Kidney (tissue), 14 donors: ENCODE measurements around the gene AKAP7. TPM values are rescaled to one million over a fixed set of nuclear protein-coding genes. Genes with fewer than 3 reads are reported as not detected.

ENCODE experiments used
- DNase-seq, 5 donors: peaks; one replicate each; pipeline ENCODE4 v3.0.0-alpha.2; 2013 to 2020
- FAIRE-seq: peaks from 2 replicates; lab custom pipeline; 2012; peaks lifted over from hg19 to GRCh38; lab: Jason Lieb, UNC
- H3K27ac ChIP-seq, 2 donors: one replicate each; pipeline ENCODE4 v1.7.0; 2013; ENCODE audit warnings: low read depth in 2 of 2, low read length in 2 of 2, inconsistent platforms in 1 of 2
- H3K27me3 ChIP-seq: one replicate; pipeline ENCODE4 v1.7.1; 2013; ENCODE audit warnings: low read length, inconsistent platforms; ENCODE audit not compliant: control insufficient read depth, insufficient read depth
- H3K36me3 ChIP-seq, 3 donors: one replicate each; pipeline versions ENCODE4 v1.7.0 to v1.7.1; 2013; ENCODE audit warnings: low read length in 3 of 3, control low read depth in 1 of 3, inconsistent platforms in 1 of 3; ENCODE audit not compliant: insufficient read depth in 3 of 3, control insufficient read depth in 2 of 3
- H3K4me1 ChIP-seq, 3 donors: one replicate each; pipeline versions ENCODE4 v1.7.0 to v1.7.1; 2013; ENCODE audit warnings: low read length in 3 of 3, inconsistent platforms in 1 of 3, low read depth in 1 of 3; ENCODE audit not compliant: control insufficient read depth in 2 of 3, insufficient read depth in 2 of 3
- H3K4me3 ChIP-seq, 3 donors: one replicate each; pipeline versions ENCODE4 v1.7.0 to v1.8.1; 2013; ENCODE audit warnings: low read length in 3 of 3, control low read depth in 1 of 3, inconsistent platforms in 1 of 3
- H3K9ac ChIP-seq, 3 donors: one replicate each; pipeline versions ENCODE4 v1.7.0 to v1.7.1; 2013; ENCODE audit warnings: low read length in 3 of 3, control low read depth in 1 of 3, inconsistent platforms in 1 of 3
- H3K9me3 ChIP-seq, 3 donors: one replicate each; pipeline versions ENCODE4 v1.7.0 to v1.7.1; 2013; ENCODE audit warnings: low read length in 3 of 3, control low read depth in 1 of 3, inconsistent platforms in 1 of 3; ENCODE audit not compliant: control insufficient read depth in 2 of 3, insufficient read depth in 1 of 3
- CTCF ChIP-seq: IDR thresholded peaks from 3 replicates; pipeline ENCODE4 v1.5.1; 2012; ENCODE audit warnings: mild to moderate bottlenecking, moderate library complexity, borderline replicate concordance; ENCODE audit not compliant: insufficient read depth; ENCODE audit errors: extremely low read depth
- intact Hi-C: fragments of 100-400 bp; cut with DNase I; formaldehyde crosslinking; loops from one replicate; pipeline ENCODE4 v1.11.1; 2022
- polyA plus RNA-seq: library from polyadenylated mRNA; stranded (reverse); fragments of 350-450 nt; fragmentation: Illumina TruSeq; extraction: RNeasy Lipid Tissue Mini Kit (QIAGEN cat#74804); gene quantifications from one replicate; pipeline ENCODE4 v1.2.3, GENCODE V29; 2014; ENCODE audit warnings: low read depth, low replicate concordance; ENCODE audit not compliant: insufficient read depth
- total RNA-seq: library from RNA; stranded (reverse); fragmentation: NEBNext Ultra II Directional; extraction: Animal tissue kit (Norgen Biotek cat#: 25700); gene quantifications from one replicate; pipeline ENCODE4 v1.2.1, GENCODE V29; 2021
- donor health status: control.
- donor health status: control.
- donor health status: control.
- donor health status: control.
- donor health status: control.
- donor health status: DM: yes; HTN: yes; CAD: no.
- donor health status: Normal renal cell carcinoma (clear cell type).

AKAP7 gene
- total and polyA plus RNA-seq, 2 donors from 2014 or later, result 7.9 to 12.0 TPM

GRCh38 chr6:131288214-131288613 is 152.9 kb downstream of the AKAP7 start:
- FAIRE-seq, result no peak
- no peaks in the 10 kb centered on the region for H3K4me1 ChIP-seq
- DNase-seq, result no peak
- no peaks in the 10 kb centered on the region for H3K9me3 ChIP-seq
- intact Hi-C loops, result no loop called here
- peaks cover 0 to 5% (median 0%) of the 10 kb centered on the region in 3 donors for H3K36me3 ChIP-seq
- no peak overlapping the region for H3K9ac ChIP-seq
- H3K27me3 ChIP-seq, result no peaks in the 10 kb centered on the region
- H3K4me3 ChIP-seq, result no peak overlapping the region
- H3K27ac ChIP-seq, result no peak overlapping the region
- no peak for TF ChIP-seq CTCF

- intact Hi-C loops, result no loop called here
- no peaks in the 10 kb centered on the region for H3K4me1 ChIP-seq
- no peaks in the 10 kb centered on the region for H3K36me3 ChIP-seq
- H3K9ac ChIP-seq, result no peak overlapping the region
- H3K27me3 ChIP-seq, result no peaks in the 10 kb centered on the region
- DNase-seq (no peak), FAIRE-seq (no peak)
- H3K9me3 ChIP-seq, result no peaks in the 10 kb centered on the region
- no peak for TF ChIP-seq CTCF
- no peak overlapping the region for H3K27ac ChIP-seq
- H3K4me3 ChIP-seq, result no peak overlapping the region
Observed at GRCh38 chr6:131290955-131291354, 155.7 kb downstream of the AKAP7 start.

GRCh38 chr6:131292145-131292938 is 157.1 kb downstream of the AKAP7 start:
- H3K9me3 ChIP-seq, result no peaks in the 10 kb centered on the region
- FAIRE-seq, result no peak
- H3K27me3 ChIP-seq, result no peaks in the 10 kb centered on the region
- no peak overlapping the region for H3K9ac ChIP-seq
- H3K27ac ChIP-seq, result no peak overlapping the region
- no peaks in the 10 kb centered on the region for H3K36me3 ChIP-seq
- intact Hi-C loops, result no loop called here
- H3K4me3 ChIP-seq, result no peak overlapping the region
- no peak for TF ChIP-seq CTCF
- peak in 2 of 5 donors; percentile 11 to 59 for DNase-seq
- no peaks in the 10 kb centered on the region for H3K4me1 ChIP-seq

DNA sequence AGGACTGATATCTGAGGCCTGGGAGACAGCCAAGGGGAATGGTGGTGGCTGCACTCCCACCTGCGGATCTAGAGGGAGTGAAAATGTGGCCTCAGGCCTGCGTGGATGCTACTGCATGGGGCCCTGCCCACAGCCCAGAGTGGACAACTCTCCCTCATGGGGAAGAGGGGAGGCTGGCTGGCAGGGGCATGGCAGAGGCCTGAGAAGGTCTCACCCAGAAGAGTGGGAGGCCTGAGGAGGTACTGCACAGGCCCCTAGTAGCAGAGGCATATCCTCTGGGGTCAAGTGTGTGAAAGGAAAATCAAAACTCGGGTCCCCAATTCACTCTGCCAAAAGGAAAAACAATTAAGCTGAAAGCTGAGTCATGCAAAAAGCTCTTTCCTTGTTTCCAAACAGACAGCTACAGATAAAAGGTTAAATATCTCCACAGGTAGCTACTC is 158.2 kb downstream of the AKAP7 start:
- no peaks in the 10 kb centered on the region for H3K4me1 ChIP-seq
- intact Hi-C loops, result no loop called here
- H3K9me3 ChIP-seq, result no peaks in the 10 kb centered on the region
- H3K9ac ChIP-seq, result no peak overlapping the region
- TF ChIP-seq CTCF, result no peak
- H3K36me3 ChIP-seq, result no peaks in the 10 kb centered on the region
- H3K4me3 ChIP-seq, result no peak overlapping the region
- no peak for FAIRE-seq
- DNase-seq, result peak in 1 of 5 donors; percentile 38
- no peaks in the 10 kb centered on the region for H3K27me3 ChIP-seq
- H3K27ac ChIP-seq, result no peak overlapping the region
